Measurements from ENCODE around the gene SFSWAP. TPM values are rescaled to one million over a fixed set of nuclear protein-coding genes. Genes with fewer than 3 reads are reported as not detected.

Gene SFSWAP
- polyA plus RNA-seq, 1 donor from 2014 or later, result 56.6 TPM

- Histone ChIP-seq H4K20me1 (ENCODE audit: insufficient read depth) (no peaks in the 10 kb centered on the region), H3K36me3 (ENCODE audit: insufficient read depth, low read length) (peaks cover 2% of the 10 kb centered on the region), H3F3A (ENCODE audit: insufficient read depth, low read length, poor library complexity, severe bottlenecking) (no peaks in the 10 kb centered on the region), H3K79me2 (replicated peaks; ENCODE audit: insufficient read depth, low read length) (no peaks in the 10 kb centered on the region), H3K27ac (ENCODE audit: low read length) (no peak overlapping the region), H3K4me3 (ENCODE audit: low read length) (no peak overlapping the region), H3K27me3 (ENCODE audit: insufficient read depth, low read depth, low read length) (no peaks in the 10 kb centered on the region), H3K9ac (ENCODE audit: low read length) (no peak overlapping the region), H3K4me2 (ENCODE audit: low read length) (no peak overlapping the region), H3K9me2 (ENCODE audit: insufficient read depth, low read length) (no peaks in the 10 kb centered on the region), H3K9me3 (ENCODE audit: low read length) (no peaks in the 10 kb centered on the region), H2AFZ (ENCODE audit: low read depth, low read length) (no peak overlapping the region)
- no peak for TF ChIP-seq TAF1 (IDR thresholded peaks at IDR 0.05; ENCODE audit: low read depth)
- TF ChIP-seq EZH2 (IDR thresholded peaks at IDR 0.05; ENCODE audit: borderline replicate concordance, insufficient read depth, low read length, poor library complexity, severe bottlenecking), result no peak
- no peak for TF ChIP-seq MXI1 (conservative IDR thresholded peaks at IDR 0.05; ENCODE audit: poor library complexity, severe bottlenecking)
- no peak for TF ChIP-seq RAD21 (conservative IDR thresholded peaks at IDR 0.05)
- TF ChIP-seq POLR2AphosphoS5 (IDR thresholded peaks at IDR 0.05), result no peak
- TF ChIP-seq EP300 (conservative IDR thresholded peaks at IDR 0.05; ENCODE audit: poor library complexity, severe bottlenecking), result no peak
- no peak for TF ChIP-seq REST (IDR thresholded peaks at IDR 0.05; ENCODE audit: borderline replicate concordance)
- no peak for TF ChIP-seq CTCF (IDR thresholded peaks at IDR 0.05; ENCODE audit: poor library complexity, severe bottlenecking)
- no peak for TF ChIP-seq SMC3 (conservative IDR thresholded peaks at IDR 0.05; ENCODE audit: poor library complexity)
Observed at GRCh38 chr12:131759176-131759575, 48.3 kb downstream of the SFSWAP start.

GRCh38 chr12:131761638-131762037 lies 50.7 kb downstream of the SFSWAP start:
- Histone ChIP-seq H3F3A (ENCODE audit: insufficient read depth, low read length, poor library complexity, severe bottlenecking) (no peaks in the 10 kb centered on the region), H3K36me3 (ENCODE audit: insufficient read depth, low read length) (no peaks in the 10 kb centered on the region)
- no peak for TF ChIP-seq RAD21 (conservative IDR thresholded peaks at IDR 0.05)
- no peak for TF ChIP-seq SMC3 (conservative IDR thresholded peaks at IDR 0.05; ENCODE audit: poor library complexity)
- TF ChIP-seq TAF1 (IDR thresholded peaks at IDR 0.05; ENCODE audit: low read depth), result no peak
- TF ChIP-seq MXI1 (conservative IDR thresholded peaks at IDR 0.05; ENCODE audit: poor library complexity, severe bottlenecking), result no peak
- TF ChIP-seq EP300 (conservative IDR thresholded peaks at IDR 0.05; ENCODE audit: poor library complexity, severe bottlenecking), result no peak
- TF ChIP-seq POLR2AphosphoS5 (IDR thresholded peaks at IDR 0.05), result no peak
- no peak for TF ChIP-seq REST (IDR thresholded peaks at IDR 0.05; ENCODE audit: borderline replicate concordance)
- TF ChIP-seq EZH2 (IDR thresholded peaks at IDR 0.05; ENCODE audit: borderline replicate concordance, insufficient read depth, low read length, poor library complexity, severe bottlenecking), result no peak
- no peak for TF ChIP-seq CTCF (IDR thresholded peaks at IDR 0.05; ENCODE audit: poor library complexity, severe bottlenecking)

More at GRCh38 chr12:131761638-131762037, 50.7 kb downstream of the SFSWAP start:
- Histone ChIP-seq H3K9me3 (ENCODE audit: low read length) (no peaks in the 10 kb centered on the region), H3K27me3 (ENCODE audit: insufficient read depth, low read depth, low read length) (no peaks in the 10 kb centered on the region), H4K20me1 (ENCODE audit: insufficient read depth) (no peaks in the 10 kb centered on the region), H3K4me3 (ENCODE audit: low read length) (no peak overlapping the region), H3K4me2 (ENCODE audit: low read length) (no peak overlapping the region), H3K9ac (ENCODE audit: low read length) (no peak overlapping the region), H3K27ac (ENCODE audit: low read length) (no peak overlapping the region), H3K79me2 (replicated peaks; ENCODE audit: insufficient read depth, low read length) (no peaks in the 10 kb centered on the region), H3K9me2 (ENCODE audit: insufficient read depth, low read length) (no peaks in the 10 kb centered on the region), H2AFZ (ENCODE audit: low read depth, low read length) (no peak overlapping the region)

Data from neural cell (in vitro differentiated cells).